GM23248 (cell line): Measurements from ENCODE around the gene MAML3.

ENCODE experiments used
- EZH2 ChIP-seq: fragments of 200-600 bp; sonication (generic); IDR thresholded peaks from 2 replicates; pipeline ENCODE4 v1.6.1; 2018; ENCODE audit warnings: antibody characterized with exemption, mild to moderate bottlenecking; ENCODE audit not compliant: insufficient read depth, poor library complexity, severe bottlenecking
- EZH2phosphoT487 ChIP-seq: fragments of 200-600 bp; sonication (generic); IDR thresholded peaks from 2 replicates; pipeline ENCODE4 v1.6.1; 2018; ENCODE audit warnings: antibody characterized with exemption, moderate library complexity, mild to moderate bottlenecking, low read depth; ENCODE audit not compliant: insufficient read depth

DNA sequence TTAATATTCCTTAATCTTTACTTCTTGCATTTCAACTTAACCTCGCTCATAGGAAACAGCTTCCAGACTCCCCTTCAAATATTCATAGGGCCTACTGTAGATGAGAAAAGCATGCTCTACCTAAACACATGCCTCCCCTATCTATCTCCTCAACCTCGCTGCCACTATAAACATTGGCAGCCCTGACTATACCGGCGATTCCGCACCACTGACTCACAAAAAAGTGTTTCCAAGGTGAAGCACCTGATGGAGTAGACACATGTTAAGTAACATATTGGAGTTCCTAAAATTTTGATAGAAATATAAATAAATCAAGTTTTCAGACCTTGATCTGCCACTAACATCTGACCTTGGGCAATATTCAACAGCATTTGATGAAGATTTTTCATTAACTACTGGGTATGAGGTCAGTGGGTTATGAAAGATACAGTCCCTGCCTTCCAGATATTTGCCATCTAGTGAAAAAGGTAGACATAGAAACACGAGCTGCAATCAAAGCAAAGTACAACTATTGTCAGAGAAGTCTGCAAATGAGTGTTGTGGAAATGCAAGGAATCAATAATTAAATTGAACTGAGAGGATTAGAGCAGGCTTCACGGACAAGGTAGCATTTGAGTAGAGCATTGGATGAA lies 184.2 kb downstream of the MAML3 start:
- no peak for TF ChIP-seq EZH2phosphoT487
- no peak for TF ChIP-seq EZH2
